PFSK-1 (cell line): Measurements from ENCODE around the gene SLC8B1. TPM values are rescaled to one million over a fixed set of nuclear protein-coding genes. Genes with fewer than 3 reads are reported as not detected.

Source experiments
- FOXP2 ChIP-seq: optimal IDR thresholded peaks from 2 replicates; pipeline ENCODE3; 2011; ENCODE audit warnings: borderline replicate concordance, control low read depth, inconsistent platforms; ENCODE audit not compliant: insufficient read depth; ENCODE audit errors: extremely low read length, extremely low read depth
- POLR2AphosphoS5 ChIP-seq: IDR thresholded peaks from 2 replicates; pipeline ENCODE4 v1.6.1; 2012; ENCODE audit warnings: low read depth, mild to moderate bottlenecking, control low read depth, low read length, moderate library complexity
- REST ChIP-seq, 2 experiments: IDR thresholded peaks; 2 replicates each; pipeline versions ENCODE4 v1.6.1 to v1.8.0; 2011 to 2012; ENCODE audit warnings: low read depth in 2 of 2, low read length in 2 of 2, control low read depth in 1 of 2, inconsistent platforms in 1 of 2, mild to moderate bottlenecking in 1 of 2, moderate library complexity in 1 of 2; ENCODE audit not compliant: insufficient read depth in 1 of 2
- SIN3A ChIP-seq: IDR thresholded peaks from 2 replicates; pipeline ENCODE4 v1.6.1; 2012; ENCODE audit warnings: mild to moderate bottlenecking, low read length, moderate library complexity, borderline replicate concordance; ENCODE audit not compliant: insufficient read depth
- TAF1 ChIP-seq: IDR thresholded peaks from 2 replicates; pipeline ENCODE4 v1.6.1; 2012; ENCODE audit warnings: low read length, control low read depth, borderline replicate concordance; ENCODE audit not compliant: insufficient read depth
- polyA plus RNA-seq: library from polyadenylated mRNA; unstranded; fragments of >200 nt; gene quantifications from one replicate; pipeline ENCODE4 v1.2.1, GENCODE V29; 2012; ENCODE audit warnings: low read depth, missing spikeins; ENCODE audit not compliant: insufficient read length

SLC8B1 gene
- polyA plus RNA-seq = 11.7 TPM

DNA sequence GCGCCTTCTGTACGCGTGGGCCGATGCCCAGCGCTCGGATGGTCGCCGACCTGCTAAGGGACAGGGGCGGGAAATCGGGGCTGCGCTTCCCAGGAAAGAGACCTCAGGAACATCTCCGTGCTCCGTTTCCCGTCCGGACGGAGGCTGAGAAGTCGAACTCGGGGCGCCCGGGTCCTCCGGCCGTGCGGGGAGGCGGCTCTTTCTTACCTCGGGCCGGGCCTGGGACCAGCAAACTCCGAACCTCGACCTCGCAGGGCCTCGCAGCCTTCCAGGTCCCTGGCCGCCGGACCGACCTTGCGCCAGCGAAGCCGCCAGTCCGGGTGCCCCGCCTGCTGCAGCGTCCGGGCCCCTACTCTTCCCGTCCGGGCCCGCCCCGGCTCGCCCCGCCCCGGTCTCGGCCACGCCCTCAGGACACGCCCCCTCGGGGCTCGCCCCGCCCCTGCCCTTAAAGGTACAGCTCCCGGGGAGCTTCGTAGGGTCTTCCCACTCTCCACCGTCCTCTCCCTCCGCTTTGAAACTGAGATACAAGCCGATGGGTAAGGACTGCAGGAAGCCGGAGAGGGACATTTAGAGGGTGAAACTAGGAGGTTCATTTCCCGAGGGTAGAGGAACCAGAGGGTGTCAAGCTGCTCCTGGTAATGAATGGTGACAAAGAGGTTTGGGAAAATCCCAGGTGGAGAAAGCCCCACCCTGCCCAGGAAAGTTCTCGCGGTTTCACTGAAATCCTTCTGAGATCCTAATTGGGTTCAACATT lies at the start of gene SLC8B1:
SLC8B1 (minus strand) TSS at position 324 of the 754 bp plus-strand sequence. CDS start 2,231 bp downstream, outside the sequence.
- no peak for TF ChIP-seq SIN3A
- peak; percentile 12 for TF ChIP-seq FOXP2
- 0 out of 2 replicates have a peak, but pooled peaks have one; percentile 30 for TF ChIP-seq TAF1
- peak in 1 of 2 experiments; percentile 44; a peak in 1 of 4 replicates for TF ChIP-seq REST (IDR thresholded peaks at IDR 0.05; ENCODE audit: insufficient read depth in 1 of 2, low read depth in 2 of 2, low read length in 2 of 2)
- peak; percentile 93 for TF ChIP-seq POLR2AphosphoS5

DNA sequence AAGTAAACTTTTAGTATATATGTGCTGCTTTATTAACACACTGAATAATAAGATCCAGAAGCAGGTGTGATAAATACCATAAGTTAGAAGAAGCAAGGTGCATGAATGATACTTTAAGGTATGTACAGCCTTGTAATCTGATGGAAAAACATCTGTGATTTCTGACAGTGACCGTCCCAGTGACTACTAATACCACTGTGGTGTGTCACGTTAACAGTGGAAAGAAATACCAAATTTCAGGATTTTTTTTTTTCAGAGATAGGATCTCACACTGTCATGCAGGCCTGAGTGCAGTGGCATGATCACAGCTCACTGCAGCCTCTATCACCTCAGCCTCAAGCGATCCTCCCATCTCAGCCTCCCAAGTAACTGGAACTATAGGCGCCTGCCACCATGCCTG lies 47.3 kb upstream of the SLC8B1 start:
- TF ChIP-seq POLR2AphosphoS5 = no peak
- TF ChIP-seq FOXP2 = no peak
- no peak for TF ChIP-seq SIN3A
- no peak for TF ChIP-seq TAF1
- TF ChIP-seq REST (IDR thresholded peaks at IDR 0.05; ENCODE audit: insufficient read depth in 1 of 2, low read depth in 2 of 2, low read length in 2 of 2) = no peak

GRCh38 chr12:113381220-113381619 lies 46.3 kb upstream of the SLC8B1 start:
- TF ChIP-seq REST (IDR thresholded peaks at IDR 0.05; ENCODE audit: insufficient read depth in 1 of 2, low read depth in 2 of 2, low read length in 2 of 2) (no peak), TAF1 (no peak), POLR2AphosphoS5 (no peak), SIN3A (no peak), FOXP2 (no peak)

- TF ChIP-seq TAF1 (no peak), REST (IDR thresholded peaks at IDR 0.05; ENCODE audit: insufficient read depth in 1 of 2, low read depth in 2 of 2, low read length in 2 of 2) (no peak), POLR2AphosphoS5 (no peak), FOXP2 (no peak), SIN3A (no peak)
Observed at GRCh38 chr12:113378291-113378690, 43.4 kb upstream of the SLC8B1 start.
